H9 (cell line): ENCODE results near the gene CDAN1. TPM values are rescaled to one million over a fixed set of nuclear protein-coding genes. Genes with fewer than 3 reads are reported as not detected.

Source experiments
- DNase-seq: peaks from one replicate; pipeline ENCODE4 v3.0.0-alpha.2; 2017
- H2AFZ ChIP-seq: one replicate; pipeline ENCODE4 v1.6.1; 2013; ENCODE audit warnings: mild to moderate bottlenecking, low read length, control low read depth, moderate library complexity
- H2AK5ac ChIP-seq: 2 replicates; pipeline ENCODE4 v1.6.1; 2013; ENCODE audit warnings: low read length, control low read depth, mixed read lengths; ENCODE audit not compliant: insufficient read length
- H2BK120ac ChIP-seq: one replicate; pipeline ENCODE4 v1.6.1; 2013; ENCODE audit warnings: low read depth, mild to moderate bottlenecking, low read length, control low read depth, inconsistent platforms; ENCODE audit not compliant: poor library complexity, severe bottlenecking
- H2BK12ac ChIP-seq: 2 replicates; pipeline ENCODE4 v1.6.1; 2013; ENCODE audit warnings: low read length, control low read depth, mixed read lengths, low read depth; ENCODE audit not compliant: insufficient read length
- H2BK15ac ChIP-seq: 2 replicates; pipeline ENCODE4 v1.6.1; 2013; ENCODE audit warnings: low read depth, low read length, control low read depth
- H2BK20ac ChIP-seq: one replicate; pipeline ENCODE4 v1.6.1; 2013; ENCODE audit warnings: low read depth, mild to moderate bottlenecking, low read length, control low read depth, inconsistent platforms; ENCODE audit not compliant: poor library complexity, severe bottlenecking
- H2BK5ac ChIP-seq: 2 replicates; pipeline ENCODE4 v1.6.1; 2013; ENCODE audit warnings: low read length, control low read depth, mixed read lengths; ENCODE audit not compliant: insufficient read length
- H3K14ac ChIP-seq: 2 replicates; pipeline ENCODE4 v1.6.1; 2013; ENCODE audit warnings: low read length, control low read depth; ENCODE audit not compliant: insufficient read depth
- H3K18ac ChIP-seq: 2 replicates; pipeline ENCODE4 v1.6.1; 2013; ENCODE audit warnings: low read depth, mild to moderate bottlenecking, mixed read lengths, low read length, control low read depth; ENCODE audit not compliant: insufficient read length
- H3K23ac ChIP-seq: 2 replicates; pipeline ENCODE4 v1.6.1; 2013; ENCODE audit warnings: low read length, control low read depth, mixed read lengths, low read depth; ENCODE audit not compliant: insufficient read length
- H3K23me2 ChIP-seq: 2 replicates; pipeline ENCODE4 v1.6.1; 2013; ENCODE audit warnings: low read depth, mild to moderate bottlenecking, mixed read lengths, low read length, control low read depth; ENCODE audit not compliant: insufficient read length, poor library complexity, severe bottlenecking
- H3K27ac ChIP-seq: 2 replicates; pipeline ENCODE4 v1.5.1; 2013; ENCODE audit warnings: low read length, control low read depth, mixed read lengths, low read depth; ENCODE audit not compliant: insufficient read length
- H3K27me3 ChIP-seq: 2 replicates; pipeline ENCODE4 v1.6.1; 2013; ENCODE audit warnings: low read length, control low read depth, inconsistent platforms; ENCODE audit not compliant: insufficient read depth
- H3K4ac ChIP-seq: 2 replicates; pipeline ENCODE4 v1.6.1; 2013; ENCODE audit warnings: low read depth, mild to moderate bottlenecking, control low read depth, inconsistent platforms, low read length, moderate library complexity
- H3K4me1 ChIP-seq: 2 replicates; pipeline ENCODE4 v1.6.1; 2013; ENCODE audit warnings: low read length, control low read depth, inconsistent platforms; ENCODE audit not compliant: insufficient read depth
- H3K4me2 ChIP-seq: 2 replicates; pipeline ENCODE4 v1.6.1; 2013; ENCODE audit warnings: low read length, control low read depth, mixed read lengths; ENCODE audit not compliant: insufficient read length, insufficient read depth
- H3K56ac ChIP-seq: 2 replicates; pipeline ENCODE4 v1.6.1; 2013; ENCODE audit warnings: low read depth, mild to moderate bottlenecking, mixed read lengths, low read length, control low read depth; ENCODE audit not compliant: insufficient read length
- H3K79me1 ChIP-seq: 2 replicates; pipeline ENCODE4 v1.6.1; 2013; ENCODE audit warnings: low read depth, mild to moderate bottlenecking, moderate library complexity, low read length, control low read depth, inconsistent platforms; ENCODE audit not compliant: insufficient read depth, poor library complexity, severe bottlenecking
- H3K79me2 ChIP-seq: 2 replicates; pipeline ENCODE4 v1.6.1; 2013; ENCODE audit warnings: low read length, control low read depth, inconsistent platforms; ENCODE audit not compliant: insufficient read depth
- H3K9ac ChIP-seq: 2 replicates; pipeline ENCODE4 v1.6.1; 2013; ENCODE audit warnings: low read length, control low read depth, mixed read lengths; ENCODE audit not compliant: insufficient read length; ENCODE audit errors: extremely low read depth
- H3K9me3 ChIP-seq: one replicate; pipeline ENCODE4 v1.6.1; 2013; ENCODE audit warnings: low read depth, low read length, inconsistent platforms; ENCODE audit not compliant: control insufficient read depth
- H3T11ph ChIP-seq: one replicate; pipeline ENCODE4 v1.6.1; 2013; ENCODE audit warnings: mild to moderate bottlenecking, low read length, control low read depth, inconsistent platforms
- H4K20me1 ChIP-seq: one replicate; pipeline ENCODE4 v1.6.1; 2013; ENCODE audit not compliant: control insufficient read depth, insufficient read length, insufficient read depth
- H4K5ac ChIP-seq: 2 replicates; pipeline ENCODE4 v1.6.1; 2013; ENCODE audit warnings: low read depth, mild to moderate bottlenecking, mixed read lengths, low read length, control low read depth; ENCODE audit not compliant: insufficient read length
- H4K8ac ChIP-seq: replicated peaks from 2 replicates; pipeline ENCODE4 v1.6.1; 2013; ENCODE audit warnings: low read length, control low read depth, mixed read lengths, low read depth; ENCODE audit not compliant: insufficient read length
- H4K91ac ChIP-seq: 2 replicates; pipeline ENCODE4 v1.6.1; 2013; ENCODE audit warnings: low read depth, mild to moderate bottlenecking, moderate library complexity, mixed read lengths, low read length, control low read depth; ENCODE audit not compliant: insufficient read length
- H3K27ac Mint-ChIP-seq, 3 experiments: 2 replicates in 2 of 3; 3 replicates in 1 of 3; pipeline ENCODE4 v1.8.0; 2020 to 2021; ENCODE audit warnings: mixed read lengths in 3 of 3, mild to moderate bottlenecking in 1 of 3, moderate library complexity in 1 of 3
- H3K27me3 Mint-ChIP-seq: 2 replicates; pipeline ENCODE4 v1.8.0; 2021; ENCODE audit warnings: low read depth, mild to moderate bottlenecking, moderate library complexity, mixed read lengths
- H3K36me3 Mint-ChIP-seq, 3 experiments: 2 replicates in 2 of 3; 3 replicates in 1 of 3; pipeline ENCODE4 v1.8.0; 2020 to 2021; ENCODE audit warnings: low read depth in 3 of 3, mixed read lengths in 3 of 3; ENCODE audit not compliant: insufficient read depth in 1 of 3
- H3K4me1 Mint-ChIP-seq, 2 experiments: 2 replicates each; pipeline ENCODE4 v1.8.0; 2020; ENCODE audit warnings: mixed read lengths in 2 of 2
- H3K4me3 Mint-ChIP-seq, 2 experiments: 2 replicates in 1 of 2; 3 replicates in 1 of 2; pipeline ENCODE4 v1.8.0; 2020 to 2021; ENCODE audit warnings: mild to moderate bottlenecking in 2 of 2, mixed read lengths in 2 of 2, moderate library complexity in 1 of 2
- H3K9me3 Mint-ChIP-seq, 2 experiments: 2 replicates in 1 of 2; 3 replicates in 1 of 2; pipeline ENCODE4 v1.8.0; 2020; ENCODE audit warnings: mild to moderate bottlenecking in 2 of 2, mixed read lengths in 2 of 2, moderate library complexity in 1 of 2
- WGBS: extraction: QIAGEN DNeasy Blood & Tissue Kit; methylation state at CpG from one replicate; pipeline ENCODE4 v1.1.7; 2013; ENCODE audit warnings: missing lambda C conversion rate, low lambda C conversion rate, mixed read lengths; ENCODE audit not compliant: insufficient read length; ENCODE audit errors: extremely low coverage; 5-methylcytosine and 5-hydroxymethylcytosine counted together
- total RNA-seq: library from RNA; stranded (reverse); gene quantifications from 2 replicates; pipeline ENCODE4 v1.2.1, GENCODE V29; 2021
- TF ChIP-seq, protein P1 (sequence below): fragments of 200-600 bp; sonication (generic); conservative IDR thresholded peaks from 3 replicates; pipeline ENCODE4 v1.8.0; 2021; ENCODE audit warnings: antibody characterized with exemption, mild to moderate bottlenecking

CDAN1 gene
- total RNA-seq, 1 experiment from 2014 or later, result 20.4 TPM

DNA sequence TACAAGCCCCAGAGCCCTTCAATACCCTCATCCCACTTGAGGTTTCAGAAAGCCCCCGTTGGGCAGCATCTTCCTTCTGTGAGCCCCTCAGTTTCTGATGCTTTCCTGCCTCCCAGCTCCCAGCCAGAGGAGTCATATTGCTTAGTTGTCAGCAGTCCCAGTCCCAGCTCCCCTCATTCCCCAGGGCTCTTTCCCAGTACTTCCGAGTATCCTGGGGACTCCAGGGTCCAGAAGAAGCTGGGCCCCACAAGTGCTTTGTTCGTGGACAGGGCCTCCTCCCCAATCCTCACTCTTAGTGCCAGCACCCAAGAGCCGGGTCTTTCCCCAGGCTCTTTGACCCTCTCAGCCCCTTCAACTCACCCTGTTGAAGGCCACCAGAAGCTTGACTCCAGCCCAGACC is 43.9 kb downstream of the CDAN1 start:
- Histone ChIP-seq H4K5ac (no peak overlapping the region), H4K91ac (no peak overlapping the region), H4K8ac (no peak overlapping the region), H2AK5ac (no peak overlapping the region), H4K20me1 (no peaks in the 10 kb centered on the region), H2AFZ (no peak overlapping the region), H3K79me2 (no peaks in the 10 kb centered on the region), H2BK120ac (no peak overlapping the region), H3K14ac (no peak overlapping the region), H3K56ac (no peak overlapping the region), H3K23me2 (no peaks in the 10 kb centered on the region), H3K4me2 (no peak overlapping the region), H3K18ac (no peak overlapping the region), H2BK5ac (no peak overlapping the region), H3K23ac (no peak overlapping the region), H3T11ph (no peak overlapping the region), H2BK15ac (no peak overlapping the region), H3K4ac (no peak overlapping the region), H3K27me3 (no peaks in the 10 kb centered on the region), H3K9me3 (no peaks in the 10 kb centered on the region), H2BK12ac (no peak overlapping the region), H3K4me1 (no peaks in the 10 kb centered on the region), H2BK20ac (no peak overlapping the region), H3K9ac (no peak overlapping the region), H3K79me1 (no peaks in the 10 kb centered on the region), H3K27ac (no peak overlapping the region)
- TF ChIP-seq, protein P1, sequence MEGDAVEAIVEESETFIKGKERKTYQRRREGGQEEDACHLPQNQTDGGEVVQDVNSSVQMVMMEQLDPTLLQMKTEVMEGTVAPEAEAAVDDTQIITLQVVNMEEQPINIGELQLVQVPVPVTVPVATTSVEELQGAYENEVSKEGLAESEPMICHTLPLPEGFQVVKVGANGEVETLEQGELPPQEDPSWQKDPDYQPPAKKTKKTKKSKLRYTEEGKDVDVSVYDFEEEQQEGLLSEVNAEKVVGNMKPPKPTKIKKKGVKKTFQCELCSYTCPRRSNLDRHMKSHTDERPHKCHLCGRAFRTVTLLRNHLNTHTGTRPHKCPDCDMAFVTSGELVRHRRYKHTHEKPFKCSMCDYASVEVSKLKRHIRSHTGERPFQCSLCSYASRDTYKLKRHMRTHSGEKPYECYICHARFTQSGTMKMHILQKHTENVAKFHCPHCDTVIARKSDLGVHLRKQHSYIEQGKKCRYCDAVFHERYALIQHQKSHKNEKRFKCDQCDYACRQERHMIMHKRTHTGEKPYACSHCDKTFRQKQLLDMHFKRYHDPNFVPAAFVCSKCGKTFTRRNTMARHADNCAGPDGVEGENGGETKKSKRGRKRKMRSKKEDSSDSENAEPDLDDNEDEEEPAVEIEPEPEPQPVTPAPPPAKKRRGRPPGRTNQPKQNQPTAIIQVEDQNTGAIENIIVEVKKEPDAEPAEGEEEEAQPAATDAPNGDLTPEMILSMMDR, result no peak
- WGBS, result no CpG with 5 or more reads among the region's 4 CpGs
- Mint-ChIP-seq H3K4me3 (no peak overlapping the region), H3K4me1 (peaks cover 0 to 3% of the 10 kb centered on the region in 2 experiments; a peak in 1 of 4 replicates), H3K27me3 (no peaks in the 10 kb centered on the region), H3K27ac (0 out of 7 replicates have a peak overlapping the region, but pooled peaks of 1 of the 3 experiments have one; percentile 12), H3K36me3 (peaks cover 0 to 14% (median 2%) of the 10 kb centered on the region in 3 experiments; a peak in 2 of 7 replicates), H3K9me3 (no peaks in the 10 kb centered on the region)
- no peak for DNase-seq
